ENCODE data around the gene MAP4. TPM values are rescaled to one million over a fixed set of nuclear protein-coding genes. Genes with fewer than 3 reads are reported as not detected.

The MAP4 gene
- total RNA-seq, 1 donor from 2014 or later, result 319 TPM

GRCh38 chr3:47848599-47849117, 167.6 kb downstream of the MAP4 start:
- Mint-ChIP-seq H3K4me1 (ENCODE audit: low read depth, unreplicated experiment) (no peaks in the 10 kb centered on the region), H3K36me3 (ENCODE audit: unreplicated experiment) (no peaks in the 10 kb centered on the region), H3K9me3 (ENCODE audit: unreplicated experiment) (peaks cover 13% of the 10 kb centered on the region), H3K27ac (ENCODE audit: unreplicated experiment) (no peak overlapping the region), H3K27me3 (ENCODE audit: unreplicated experiment) (peaks cover 19% of the 10 kb centered on the region), H3K4me3 (ENCODE audit: unreplicated experiment) (no peak overlapping the region)
- DNase-seq, result no peak
- TF ChIP-seq, protein P1, sequence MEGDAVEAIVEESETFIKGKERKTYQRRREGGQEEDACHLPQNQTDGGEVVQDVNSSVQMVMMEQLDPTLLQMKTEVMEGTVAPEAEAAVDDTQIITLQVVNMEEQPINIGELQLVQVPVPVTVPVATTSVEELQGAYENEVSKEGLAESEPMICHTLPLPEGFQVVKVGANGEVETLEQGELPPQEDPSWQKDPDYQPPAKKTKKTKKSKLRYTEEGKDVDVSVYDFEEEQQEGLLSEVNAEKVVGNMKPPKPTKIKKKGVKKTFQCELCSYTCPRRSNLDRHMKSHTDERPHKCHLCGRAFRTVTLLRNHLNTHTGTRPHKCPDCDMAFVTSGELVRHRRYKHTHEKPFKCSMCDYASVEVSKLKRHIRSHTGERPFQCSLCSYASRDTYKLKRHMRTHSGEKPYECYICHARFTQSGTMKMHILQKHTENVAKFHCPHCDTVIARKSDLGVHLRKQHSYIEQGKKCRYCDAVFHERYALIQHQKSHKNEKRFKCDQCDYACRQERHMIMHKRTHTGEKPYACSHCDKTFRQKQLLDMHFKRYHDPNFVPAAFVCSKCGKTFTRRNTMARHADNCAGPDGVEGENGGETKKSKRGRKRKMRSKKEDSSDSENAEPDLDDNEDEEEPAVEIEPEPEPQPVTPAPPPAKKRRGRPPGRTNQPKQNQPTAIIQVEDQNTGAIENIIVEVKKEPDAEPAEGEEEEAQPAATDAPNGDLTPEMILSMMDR (IDR thresholded peaks at IDR 0.05; ENCODE audit: partially characterized antibody, unreplicated experiment), result no peak

DNA sequence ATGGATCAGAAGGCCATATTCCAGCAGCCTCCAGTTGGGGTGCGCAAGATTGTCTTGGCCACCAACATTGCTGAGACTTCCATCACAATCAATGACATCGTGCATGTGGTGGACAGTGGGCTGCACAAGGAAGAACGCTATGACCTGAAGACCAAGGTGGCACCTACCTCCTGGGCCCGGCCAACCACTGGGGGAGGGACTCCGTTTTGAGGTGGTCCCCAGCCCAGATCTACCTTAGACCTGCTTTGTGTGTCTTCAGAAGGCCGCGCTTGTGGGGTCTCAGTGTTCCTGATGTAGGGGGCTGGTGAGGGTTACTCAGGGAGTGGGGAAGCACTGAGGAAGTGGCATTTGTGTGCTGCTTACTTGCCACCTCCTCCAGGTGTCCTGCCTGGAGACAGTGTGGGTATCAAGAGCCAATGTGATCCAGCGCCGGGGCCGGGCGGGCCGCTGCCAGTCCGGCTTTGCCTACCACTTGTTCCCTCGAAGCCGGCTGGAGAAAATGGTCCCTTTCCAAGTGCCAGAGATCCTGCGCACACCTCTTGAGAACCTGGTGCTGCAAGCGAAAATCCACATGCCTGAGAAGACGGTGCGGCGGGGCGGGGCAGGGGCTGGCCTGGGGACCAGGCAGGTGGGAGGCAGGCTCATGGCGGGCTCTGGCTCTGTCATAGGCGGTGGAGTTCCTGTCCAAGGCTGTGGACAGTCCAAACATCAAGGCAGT, 168.3 kb downstream of the MAP4 start:
- Mint-ChIP-seq H3K4me3 (ENCODE audit: unreplicated experiment) (no peak overlapping the region), H3K27ac (ENCODE audit: unreplicated experiment) (no peak overlapping the region), H3K27me3 (ENCODE audit: unreplicated experiment) (peaks cover 21% of the 10 kb centered on the region), H3K4me1 (ENCODE audit: low read depth, unreplicated experiment) (no peaks in the 10 kb centered on the region), H3K36me3 (ENCODE audit: unreplicated experiment) (no peaks in the 10 kb centered on the region), H3K9me3 (ENCODE audit: unreplicated experiment) (peaks cover 13% of the 10 kb centered on the region)
- TF ChIP-seq, protein P1 (IDR thresholded peaks at IDR 0.05; ENCODE audit: partially characterized antibody, unreplicated experiment), result no peak
- no peak for DNase-seq

- Mint-ChIP-seq H3K4me3 (ENCODE audit: unreplicated experiment) (no peak overlapping the region), H3K9me3 (ENCODE audit: unreplicated experiment) (peaks cover 13% of the 10 kb centered on the region), H3K4me1 (ENCODE audit: low read depth, unreplicated experiment) (no peaks in the 10 kb centered on the region), H3K27me3 (ENCODE audit: unreplicated experiment) (peaks cover 21% of the 10 kb centered on the region), H3K36me3 (ENCODE audit: unreplicated experiment) (no peaks in the 10 kb centered on the region), H3K27ac (ENCODE audit: unreplicated experiment) (no peak overlapping the region)
- TF ChIP-seq, protein P1 (IDR thresholded peaks at IDR 0.05; ENCODE audit: partially characterized antibody, unreplicated experiment), result no peak
- no peak for DNase-seq
Measured at GRCh38 chr3:47847260-47847659, 169.0 kb downstream of the MAP4 start.

DNA sequence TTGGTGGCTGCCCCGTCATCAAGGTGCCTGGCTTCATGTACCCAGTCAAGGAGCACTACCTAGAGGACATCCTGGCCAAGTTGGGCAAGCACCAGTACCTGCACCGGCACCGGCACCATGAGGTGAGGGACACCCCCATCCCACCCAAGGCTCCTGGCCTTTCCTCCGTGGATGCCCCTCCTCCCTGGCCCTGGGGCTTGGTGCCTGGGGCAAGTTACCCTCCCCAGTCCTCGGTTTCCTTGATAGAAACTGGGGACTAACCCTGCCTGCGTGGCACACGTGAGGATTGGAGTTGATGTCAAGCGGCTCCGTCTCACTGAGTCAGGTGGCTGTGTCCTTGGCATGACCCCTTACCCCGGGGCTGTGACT, 169.4 kb downstream of the MAP4 start:
- TF ChIP-seq, protein P1 (IDR thresholded peaks at IDR 0.05; ENCODE audit: partially characterized antibody, unreplicated experiment), result no peak

GRCh38 chr3:47846186-47846879, 169.9 kb downstream of the MAP4 start:
- no peaks in the 10 kb centered on the region for H3K36me3 Mint-ChIP-seq (ENCODE audit: unreplicated experiment)
- no peak for DNase-seq
- peaks cover 13% of the 10 kb centered on the region for H3K9me3 Mint-ChIP-seq (ENCODE audit: unreplicated experiment)
- peaks cover 21% of the 10 kb centered on the region for H3K27me3 Mint-ChIP-seq (ENCODE audit: unreplicated experiment)
- TF ChIP-seq, protein P1 (IDR thresholded peaks at IDR 0.05; ENCODE audit: partially characterized antibody, unreplicated experiment), result no peak
- H3K27ac Mint-ChIP-seq (ENCODE audit: unreplicated experiment), result no peak overlapping the region
- no peak overlapping the region for H3K4me3 Mint-ChIP-seq (ENCODE audit: unreplicated experiment)
- H3K4me1 Mint-ChIP-seq (ENCODE audit: low read depth, unreplicated experiment), result no peaks in the 10 kb centered on the region

More for the DNA sequence above, 169.4 kb downstream of the MAP4 start:
- DNase-seq, result no peak
- Mint-ChIP-seq H3K27me3 (ENCODE audit: unreplicated experiment) (peaks cover 21% of the 10 kb centered on the region), H3K4me3 (ENCODE audit: unreplicated experiment) (no peak overlapping the region), H3K27ac (ENCODE audit: unreplicated experiment) (no peak overlapping the region), H3K4me1 (ENCODE audit: low read depth, unreplicated experiment) (no peaks in the 10 kb centered on the region), H3K9me3 (ENCODE audit: unreplicated experiment) (peaks cover 13% of the 10 kb centered on the region), H3K36me3 (ENCODE audit: unreplicated experiment) (no peaks in the 10 kb centered on the region)

Measured in glutamatergic neuron (in vitro differentiated cells).